ENCODE results near the gene GFRA1.

- TF ChIP-seq CTCF (conservative IDR thresholded peaks at IDR 0.05 in 1 of 2, IDR thresholded peaks at IDR 0.05 in 1 of 2; ENCODE audit: low read depth in 1 of 2, low read length in 2 of 2) (no peak), EZH2 (IDR thresholded peaks at IDR 0.05; ENCODE audit: low read length, missing control alignments) (no peak)
Measured at GRCh38 chr10:116112232-116113231, 160.5 kb downstream of the GFRA1 start.
